BLaER1 (cell line): Measurements from ENCODE around the gene ELFN2.

Experiments used
- H3K27ac ChIP-seq: shearing (Covaris generic); formaldehyde crosslinking; 2 replicates; pipeline ENCODE4 v1.8.1; 2022
- H3K27me3 ChIP-seq: shearing (Covaris generic); formaldehyde crosslinking; 2 replicates; pipeline ENCODE4 v1.8.1; 2022
- H3K36me3 ChIP-seq: shearing (Covaris generic); formaldehyde crosslinking; 2 replicates; pipeline ENCODE4 v1.8.1; 2022
- H3K4me1 ChIP-seq: shearing (Covaris generic); formaldehyde crosslinking; 2 replicates; pipeline ENCODE4 v1.8.1; 2022
- H3K4me2 ChIP-seq: shearing (Covaris generic); formaldehyde crosslinking; 2 replicates; pipeline ENCODE4 v1.8.1; 2022
- H3K4me3 ChIP-seq: shearing (Covaris generic); formaldehyde crosslinking; 2 replicates; pipeline ENCODE4 v1.8.1; 2022
- H3K9ac ChIP-seq: shearing (Covaris generic); formaldehyde crosslinking; 2 replicates; pipeline ENCODE4 v1.8.1; 2022
- H3K9me3 ChIP-seq: shearing (Covaris generic); formaldehyde crosslinking; 2 replicates; pipeline ENCODE4 v1.8.1; 2022
- H4K20me1 ChIP-seq: shearing (Covaris generic); formaldehyde crosslinking; 2 replicates; pipeline ENCODE4 v1.8.1; 2022
- Cebpa-rat ChIP-seq: shearing (Covaris generic); IDR thresholded peaks from 2 replicates; pipeline ENCODE4 v1.8.1; 2022

ELFN2 gene

DNA sequence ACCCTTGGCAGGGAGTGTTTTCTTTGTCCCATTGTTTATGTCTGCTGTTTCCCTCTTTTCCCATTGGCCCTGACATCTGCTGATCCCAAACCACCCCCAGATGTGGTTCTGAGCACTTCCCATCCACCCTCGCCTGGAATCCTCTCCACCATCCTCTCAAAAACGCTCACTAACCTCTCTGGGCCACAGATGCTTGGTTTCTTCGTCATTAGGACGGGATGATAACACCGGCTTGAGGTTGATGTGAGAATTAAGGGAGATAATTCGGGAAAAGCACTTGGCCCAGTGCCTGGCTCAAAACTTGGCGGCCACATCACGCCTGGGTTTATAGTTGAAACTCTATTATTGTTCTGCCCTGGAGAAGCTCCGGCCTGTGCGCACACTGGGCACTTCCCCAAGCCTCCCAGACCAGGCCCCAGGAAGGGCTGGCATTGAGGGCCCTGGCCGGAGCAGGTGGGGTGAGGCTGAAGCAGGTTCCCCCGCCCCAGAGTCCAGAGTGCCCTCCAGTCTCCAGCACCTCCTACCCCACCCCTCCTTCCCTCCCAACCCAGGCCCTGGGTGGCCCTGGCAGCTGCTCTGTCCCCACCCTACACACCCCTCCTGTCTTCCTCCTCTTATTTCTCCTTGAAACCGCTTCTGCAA, 81.3 kb downstream of the ELFN2 start:
- H3K4me2 ChIP-seq: no peak overlapping the region
- peaks cover 53% of the 10 kb centered on the region for H3K4me1 ChIP-seq
- TF ChIP-seq Cebpa-rat: no peak
- no peaks in the 10 kb centered on the region for H4K20me1 ChIP-seq
- no peak overlapping the region for H3K27ac ChIP-seq
- no peaks in the 10 kb centered on the region for H3K36me3 ChIP-seq
- H3K9me3 ChIP-seq: no peaks in the 10 kb centered on the region
- no peak overlapping the region for H3K4me3 ChIP-seq
- no peak overlapping the region for H3K9ac ChIP-seq
- no peaks in the 10 kb centered on the region for H3K27me3 ChIP-seq

DNA sequence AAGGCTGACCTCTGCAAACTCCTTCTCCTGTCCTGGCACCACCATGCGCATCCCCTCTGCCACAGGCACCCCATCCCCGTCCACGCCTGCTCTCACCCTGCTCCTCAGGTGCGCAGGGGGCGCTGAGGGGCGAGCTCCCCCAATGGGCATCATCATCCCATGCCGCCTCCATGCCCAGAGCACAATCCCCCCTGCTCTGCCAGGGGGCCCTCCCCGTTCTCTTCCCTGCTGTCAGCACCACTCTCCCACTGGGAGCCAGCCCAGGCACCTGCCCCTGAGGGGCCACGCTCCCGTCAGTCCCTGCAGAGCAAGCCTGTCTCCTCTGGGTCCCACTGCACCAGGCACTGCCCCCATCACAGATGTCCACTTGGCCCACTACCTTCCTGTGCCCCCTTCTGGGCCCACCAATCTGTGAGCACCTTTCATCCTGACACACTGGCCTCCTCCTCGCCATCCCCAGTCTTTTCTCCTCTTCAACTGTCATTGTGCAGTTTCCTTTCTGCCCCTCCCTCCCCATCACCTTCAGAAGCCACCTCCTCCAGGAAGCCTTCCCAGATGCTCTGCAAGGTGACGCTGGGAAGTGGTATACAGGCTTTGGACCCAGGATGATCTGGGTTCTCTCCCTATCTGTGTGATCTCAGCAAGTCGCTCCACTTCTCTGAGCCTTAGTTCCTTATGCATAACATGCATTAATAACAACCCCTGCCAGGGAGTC, 82.4 kb downstream of the ELFN2 start:
- no peaks in the 10 kb centered on the region for H3K9me3 ChIP-seq
- H3K27ac ChIP-seq: no peak overlapping the region
- H3K27me3 ChIP-seq: no peaks in the 10 kb centered on the region
- H3K4me2 ChIP-seq: no peak overlapping the region
- H3K36me3 ChIP-seq: no peaks in the 10 kb centered on the region
- TF ChIP-seq Cebpa-rat: no peak
- no peak overlapping the region for H3K9ac ChIP-seq
- H3K4me3 ChIP-seq: no peak overlapping the region
- H3K4me1 ChIP-seq: peaks cover 43% of the 10 kb centered on the region
- H4K20me1 ChIP-seq: no peaks in the 10 kb centered on the region

DNA sequence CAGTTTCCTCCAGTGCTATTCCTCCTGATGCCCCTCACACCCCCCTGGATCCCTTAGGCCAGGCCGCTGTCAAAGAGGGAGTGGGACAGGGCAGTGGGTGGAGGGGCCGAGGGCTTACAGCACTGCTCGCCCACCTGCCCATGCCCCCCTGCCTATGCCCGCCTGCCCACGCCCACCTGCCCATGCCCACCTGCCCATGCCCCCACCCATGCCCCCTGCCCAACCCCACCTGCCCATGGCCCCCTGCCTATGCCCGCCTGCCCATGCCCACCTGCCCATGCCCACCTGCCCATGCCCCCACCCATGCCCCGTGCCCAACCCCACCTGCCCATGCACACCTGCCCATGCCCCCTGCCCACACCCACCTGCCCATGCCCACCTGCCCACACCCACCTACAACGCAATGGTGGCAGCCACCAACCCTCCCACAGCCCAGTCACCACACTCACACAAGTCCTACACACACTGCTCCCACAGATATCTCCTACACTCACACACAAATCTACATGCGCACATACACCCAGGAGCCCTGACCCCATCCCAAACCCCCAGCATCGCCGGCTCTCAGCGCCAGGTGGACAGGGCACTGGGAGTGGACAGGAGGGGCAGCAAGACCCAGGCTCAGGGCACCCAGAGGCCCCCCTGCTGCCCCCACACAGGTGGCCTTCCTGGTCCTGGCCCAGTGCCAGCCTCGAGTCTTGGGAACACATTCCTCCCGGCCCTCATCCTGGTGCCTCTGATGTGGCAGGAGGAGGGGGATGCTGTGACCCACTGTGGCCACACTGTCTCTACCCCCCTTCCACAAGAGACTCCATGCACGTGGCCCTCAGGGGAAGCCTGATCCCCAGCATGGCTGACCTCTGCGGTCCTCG, 83.2 kb downstream of the ELFN2 start:
- Histone ChIP-seq H4K20me1 (no peaks in the 10 kb centered on the region), H3K36me3 (no peaks in the 10 kb centered on the region), H3K27ac (no peak overlapping the region), H3K9me3 (no peaks in the 10 kb centered on the region), H3K4me3 (no peak overlapping the region), H3K9ac (no peak overlapping the region), H3K27me3 (no peaks in the 10 kb centered on the region), H3K4me2 (no peak overlapping the region), H3K4me1 (peaks cover 35% of the 10 kb centered on the region)
- no peak for TF ChIP-seq Cebpa-rat

DNA sequence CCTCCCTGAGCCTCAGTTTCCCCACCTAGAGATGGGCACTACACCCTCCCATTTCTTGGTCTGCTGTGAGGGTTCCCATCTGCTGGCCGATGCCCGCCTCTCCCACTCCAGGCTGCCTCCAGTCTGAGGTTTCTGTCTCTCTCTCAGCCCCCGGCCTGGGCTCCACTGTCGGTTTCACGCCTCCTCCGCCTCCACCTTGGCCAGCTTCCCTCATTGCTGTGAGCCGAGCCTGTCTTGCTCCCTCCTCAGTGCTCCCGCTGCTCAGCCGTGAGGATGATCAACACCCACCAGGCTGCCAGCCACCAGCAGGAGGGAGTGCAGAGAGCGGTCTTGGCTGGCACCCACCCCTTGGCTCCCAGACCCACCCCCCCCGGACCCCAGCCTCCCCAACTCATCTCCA, 83.9 kb downstream of the ELFN2 start:
- TF ChIP-seq Cebpa-rat: no peak
- Histone ChIP-seq H3K27ac (no peak overlapping the region), H3K9ac (no peak overlapping the region), H4K20me1 (no peaks in the 10 kb centered on the region), H3K9me3 (no peaks in the 10 kb centered on the region), H3K4me2 (no peak overlapping the region), H3K27me3 (peaks cover 2% of the 10 kb centered on the region; the same call in 1 of the 2 replicates), H3K36me3 (no peaks in the 10 kb centered on the region), H3K4me1 (peaks cover 28% of the 10 kb centered on the region), H3K4me3 (no peak overlapping the region)

- peaks cover 15% of the 10 kb centered on the region for H3K27me3 ChIP-seq
Observed at GRCh38 chr22:37342065-37342464, 85.2 kb downstream of the ELFN2 start.

DNA sequence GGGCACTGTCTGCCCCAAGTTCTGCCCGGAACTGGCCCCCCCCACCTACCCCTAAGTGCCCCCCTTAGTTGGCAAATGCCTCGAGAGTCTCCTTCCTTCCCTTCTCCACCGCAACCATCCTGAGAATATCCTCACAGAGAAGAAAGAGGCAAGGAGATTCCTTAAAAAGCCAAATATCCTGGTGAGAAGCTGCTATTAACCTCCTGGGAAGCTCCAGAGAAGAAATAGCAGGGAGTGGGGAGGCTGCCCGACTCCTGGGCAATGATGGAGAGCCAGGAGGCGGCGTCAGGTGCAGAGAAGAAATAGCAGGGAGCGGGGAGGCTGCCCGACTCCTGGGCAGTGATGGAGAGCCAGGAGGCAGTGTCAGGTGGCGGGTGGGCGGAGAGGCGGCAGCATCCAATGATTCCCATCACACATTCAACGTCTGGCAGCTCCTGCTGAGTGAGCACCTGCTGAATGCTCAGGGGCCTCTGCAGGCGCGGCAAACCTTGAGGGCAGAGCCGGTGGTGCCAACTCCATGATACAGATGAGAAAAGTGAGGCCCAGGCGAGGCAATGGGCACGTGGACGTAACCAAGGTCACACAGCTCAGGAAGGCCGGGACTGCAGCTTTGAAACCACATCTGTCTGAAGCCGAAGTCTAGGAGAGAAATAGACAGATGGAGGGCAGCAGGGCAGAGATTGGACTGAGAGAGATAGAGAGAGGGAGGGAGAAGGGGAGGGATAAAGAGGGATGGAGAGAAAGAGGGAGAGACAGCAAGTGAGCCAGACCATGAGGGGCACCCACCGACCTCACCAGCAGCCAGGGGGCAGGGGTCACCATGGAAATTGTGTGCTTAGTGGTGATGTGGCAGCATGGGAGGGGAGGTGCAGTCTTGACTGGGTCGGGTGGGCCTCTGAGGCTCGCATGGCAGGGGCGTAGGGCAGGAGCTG, 86.7 kb downstream of the ELFN2 start:
- Histone ChIP-seq H3K27ac (no peak overlapping the region), H3K9ac (no peak overlapping the region), H3K4me1 (peaks cover 28% of the 10 kb centered on the region), H3K4me3 (no peak overlapping the region), H3K27me3 (peaks cover 30% of the 10 kb centered on the region), H3K4me2 (no peak overlapping the region), H3K36me3 (no peaks in the 10 kb centered on the region), H3K9me3 (no peaks in the 10 kb centered on the region), H4K20me1 (0 out of 2 replicates have a peak, but pooled peaks cover 5% of the 10 kb centered on the region)
- TF ChIP-seq Cebpa-rat: no peak

More at GRCh38 chr22:37342065-37342464, 85.2 kb downstream of the ELFN2 start:
- Histone ChIP-seq H3K36me3 (no peaks in the 10 kb centered on the region), H3K9me3 (no peaks in the 10 kb centered on the region), H3K27ac (no peak overlapping the region), H3K4me3 (no peak overlapping the region), H4K20me1 (no peaks in the 10 kb centered on the region), H3K4me2 (peak overlapping the region; percentile 49), H3K4me1 (peaks cover 22% of the 10 kb centered on the region), H3K9ac (no peak overlapping the region)
- TF ChIP-seq Cebpa-rat: no peak

- Histone ChIP-seq H3K27ac (no peak overlapping the region), H3K4me2 (no peak overlapping the region), H3K27me3 (peaks cover 49% of the 10 kb centered on the region), H3K9ac (no peak overlapping the region), H4K20me1 (peaks cover 17% of the 10 kb centered on the region; the same call in 1 of the 2 replicates), H3K9me3 (no peaks in the 10 kb centered on the region), H3K36me3 (no peaks in the 10 kb centered on the region), H3K4me1 (peaks cover 36% of the 10 kb centered on the region), H3K4me3 (no peak overlapping the region)
- TF ChIP-seq Cebpa-rat: no peak
Observed at GRCh38 chr22:37338539-37339246, 88.6 kb downstream of the ELFN2 start.

- Histone ChIP-seq H3K27me3 (peaks cover 62% of the 10 kb centered on the region), H3K4me1 (peaks cover 35% of the 10 kb centered on the region), H4K20me1 (peaks cover 18% of the 10 kb centered on the region; the same call in 1 of the 2 replicates), H3K4me3 (no peak overlapping the region), H3K9ac (no peak overlapping the region), H3K4me2 (no peak overlapping the region), H3K9me3 (no peaks in the 10 kb centered on the region), H3K27ac (no peak overlapping the region), H3K36me3 (no peaks in the 10 kb centered on the region)
- no peak for TF ChIP-seq Cebpa-rat
Observed at GRCh38 chr22:37337204-37337943, 89.9 kb downstream of the ELFN2 start.
